ENCODE results near the gene C6orf132.

C6orf132 gene

DNA sequence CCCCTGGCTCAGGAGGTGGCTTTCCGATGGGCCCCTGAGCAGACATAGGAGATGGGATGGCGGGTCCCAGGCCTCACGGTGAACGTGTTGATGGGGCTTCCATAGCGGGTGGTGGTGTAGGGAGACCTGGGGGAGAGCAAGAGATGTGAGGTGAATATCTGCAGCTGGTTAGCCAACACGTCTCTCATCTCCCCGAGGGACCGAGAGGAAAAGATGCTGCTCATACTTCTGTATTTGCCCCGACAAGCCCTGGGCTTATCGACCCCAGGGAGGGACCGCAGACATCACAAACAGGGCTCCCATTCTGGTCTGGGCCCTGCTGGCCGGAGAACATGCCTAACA lies 38.7 kb downstream of the C6orf132 start:
- H3K4me3 ChIP-seq (ENCODE audit: control insufficient read depth, low read depth, low read length) = no peak overlapping the region
- no peak for DNase-seq (ENCODE audit: low read depth)
- TF ChIP-seq, protein P1, sequence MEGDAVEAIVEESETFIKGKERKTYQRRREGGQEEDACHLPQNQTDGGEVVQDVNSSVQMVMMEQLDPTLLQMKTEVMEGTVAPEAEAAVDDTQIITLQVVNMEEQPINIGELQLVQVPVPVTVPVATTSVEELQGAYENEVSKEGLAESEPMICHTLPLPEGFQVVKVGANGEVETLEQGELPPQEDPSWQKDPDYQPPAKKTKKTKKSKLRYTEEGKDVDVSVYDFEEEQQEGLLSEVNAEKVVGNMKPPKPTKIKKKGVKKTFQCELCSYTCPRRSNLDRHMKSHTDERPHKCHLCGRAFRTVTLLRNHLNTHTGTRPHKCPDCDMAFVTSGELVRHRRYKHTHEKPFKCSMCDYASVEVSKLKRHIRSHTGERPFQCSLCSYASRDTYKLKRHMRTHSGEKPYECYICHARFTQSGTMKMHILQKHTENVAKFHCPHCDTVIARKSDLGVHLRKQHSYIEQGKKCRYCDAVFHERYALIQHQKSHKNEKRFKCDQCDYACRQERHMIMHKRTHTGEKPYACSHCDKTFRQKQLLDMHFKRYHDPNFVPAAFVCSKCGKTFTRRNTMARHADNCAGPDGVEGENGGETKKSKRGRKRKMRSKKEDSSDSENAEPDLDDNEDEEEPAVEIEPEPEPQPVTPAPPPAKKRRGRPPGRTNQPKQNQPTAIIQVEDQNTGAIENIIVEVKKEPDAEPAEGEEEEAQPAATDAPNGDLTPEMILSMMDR (IDR thresholded peaks at IDR 0.05; ENCODE audit: control insufficient read depth, insufficient read depth, low read depth, low read length, missing control alignments) = no peak

DNA sequence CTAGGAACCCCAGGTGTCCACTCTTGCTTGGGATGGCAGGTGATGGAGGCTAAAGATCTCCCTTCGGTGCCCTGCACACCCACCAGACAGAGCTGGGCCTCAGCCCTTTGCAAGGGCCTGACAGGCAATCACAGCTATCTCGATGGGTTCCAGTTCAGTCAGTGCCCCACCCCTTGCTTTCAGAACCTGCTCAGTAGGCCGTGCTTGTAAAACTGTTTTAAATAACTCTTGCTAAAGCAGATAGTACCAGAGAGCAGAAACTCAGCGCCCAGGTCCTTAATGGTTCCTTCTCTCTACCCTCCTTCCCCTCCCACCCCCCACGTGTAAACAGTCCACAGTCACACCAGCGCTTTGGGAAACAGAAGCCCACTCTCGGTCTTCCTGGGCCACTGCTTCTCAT lies 39.2 kb downstream of the C6orf132 start:
- TF ChIP-seq, protein P1 (IDR thresholded peaks at IDR 0.05; ENCODE audit: control insufficient read depth, insufficient read depth, low read depth, low read length, missing control alignments) = no peak
- no peak for DNase-seq (ENCODE audit: low read depth)
- H3K4me3 ChIP-seq (ENCODE audit: control insufficient read depth, low read depth, low read length) = no peak overlapping the region

DNA sequence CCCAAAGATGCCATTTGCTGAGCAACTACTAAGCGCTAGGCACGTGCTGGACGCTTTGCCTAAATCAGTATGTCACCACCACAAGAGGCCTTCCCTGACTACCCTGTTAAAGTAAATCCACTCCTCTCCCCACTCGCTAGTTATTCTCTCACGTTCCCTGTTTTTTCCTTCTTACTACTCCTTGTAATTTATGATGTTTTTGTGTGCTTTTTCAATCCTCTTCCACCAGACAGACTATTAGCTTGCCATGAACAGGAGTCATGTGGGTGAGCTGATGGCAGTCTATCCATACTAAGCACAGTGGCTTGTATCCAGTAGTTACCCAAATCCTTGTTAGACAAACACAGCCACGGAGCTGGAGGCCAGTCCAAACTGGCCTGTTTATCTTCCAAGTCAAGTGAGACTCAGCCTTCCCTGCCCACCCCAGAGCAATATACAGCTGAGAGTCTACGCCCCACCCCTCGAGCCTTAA lies 41.2 kb downstream of the C6orf132 start:
- no peak overlapping the region for H3K4me3 ChIP-seq (ENCODE audit: control insufficient read depth, low read depth, low read length)
- no peak for DNase-seq (ENCODE audit: low read depth)
- TF ChIP-seq, protein P1 (IDR thresholded peaks at IDR 0.05; ENCODE audit: control insufficient read depth, insufficient read depth, low read depth, low read length, missing control alignments) = no peak

DNA sequence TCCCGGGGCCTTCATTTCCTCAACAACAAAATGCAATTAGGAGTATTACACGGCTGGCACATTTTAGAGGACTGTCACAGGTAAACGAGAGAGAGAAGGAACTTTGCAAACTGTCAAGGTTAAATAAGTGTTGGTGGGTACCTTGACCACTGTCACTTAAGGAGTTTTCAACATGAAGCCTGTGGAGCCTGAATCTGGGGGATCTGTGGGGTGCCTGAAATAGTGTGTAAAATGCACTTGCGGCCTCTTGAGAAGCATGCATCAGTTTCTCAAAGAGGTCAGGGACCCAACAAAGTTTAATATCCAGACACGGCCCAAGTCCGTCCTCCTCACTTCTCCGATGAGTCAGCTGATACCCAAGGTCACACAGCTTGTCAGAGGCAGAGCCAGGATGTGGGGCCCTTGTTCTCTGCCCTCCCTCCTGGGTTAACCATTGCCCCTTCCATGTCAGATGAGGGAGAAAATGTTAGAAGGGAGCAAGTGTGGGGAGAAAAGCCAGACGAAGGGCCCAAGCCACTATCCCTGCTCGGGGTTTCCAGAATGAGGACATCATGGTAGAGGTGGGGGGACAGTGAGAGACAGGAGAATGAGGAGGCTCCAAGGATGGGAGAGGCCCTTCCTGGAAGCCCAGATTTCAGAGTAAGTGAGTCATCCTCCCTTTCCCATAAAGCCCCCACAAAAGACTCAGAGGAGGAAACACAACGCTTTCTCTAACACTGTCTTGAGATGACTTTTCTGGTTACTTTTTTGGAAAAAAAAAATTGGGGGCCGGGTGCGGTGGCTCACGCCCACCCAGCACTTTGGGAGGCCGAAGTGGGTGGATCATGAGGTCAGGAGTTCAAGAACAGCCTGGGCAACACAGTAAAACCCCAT lies 42.2 kb downstream of the C6orf132 start:
- TF ChIP-seq, protein P1 (IDR thresholded peaks at IDR 0.05; ENCODE audit: control insufficient read depth, insufficient read depth, low read depth, low read length, missing control alignments) = no peak
- no peak overlapping the region for H3K4me3 ChIP-seq (ENCODE audit: control insufficient read depth, low read depth, low read length)
- no peak for DNase-seq (ENCODE audit: low read depth)

DNA sequence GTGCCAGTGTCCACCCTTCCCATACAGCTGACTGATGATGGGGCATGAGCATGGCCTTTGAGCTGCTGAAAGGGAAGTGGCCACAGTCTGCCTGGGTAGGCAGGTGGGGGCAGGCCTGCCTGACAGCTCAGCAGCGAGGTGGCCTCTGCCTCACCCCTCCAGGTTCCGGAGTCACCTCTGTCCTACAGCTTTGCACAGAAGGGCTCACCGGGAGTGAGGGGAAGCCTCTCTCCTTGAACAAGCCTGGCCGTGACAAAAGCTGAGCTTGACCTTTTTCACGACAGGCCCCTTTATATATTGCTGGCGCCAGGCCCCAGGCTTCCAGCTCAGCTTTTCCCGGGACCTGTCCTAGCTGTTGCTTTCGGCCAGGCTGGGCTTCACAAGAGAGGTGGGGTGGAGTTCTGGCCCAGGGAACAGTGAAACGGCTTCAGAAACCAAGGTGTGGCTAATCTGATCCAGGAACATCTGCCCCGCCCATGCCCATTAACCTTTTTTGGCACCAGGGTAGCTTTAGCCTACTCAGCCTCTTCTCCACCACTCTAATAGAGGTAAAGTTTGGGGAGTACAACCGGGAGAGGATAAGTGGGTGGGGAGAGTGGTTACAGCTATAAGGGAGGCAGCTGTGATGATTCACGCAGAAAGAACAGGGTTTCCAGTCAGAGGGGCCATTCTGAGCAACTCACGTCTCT lies 42.9 kb downstream of the C6orf132 start:
- DNase-seq (ENCODE audit: low read depth) = no peak
- TF ChIP-seq, protein P1 (IDR thresholded peaks at IDR 0.05; ENCODE audit: control insufficient read depth, insufficient read depth, low read depth, low read length, missing control alignments) = no peak
- no peak overlapping the region for H3K4me3 ChIP-seq (ENCODE audit: control insufficient read depth, low read depth, low read length)

DNA sequence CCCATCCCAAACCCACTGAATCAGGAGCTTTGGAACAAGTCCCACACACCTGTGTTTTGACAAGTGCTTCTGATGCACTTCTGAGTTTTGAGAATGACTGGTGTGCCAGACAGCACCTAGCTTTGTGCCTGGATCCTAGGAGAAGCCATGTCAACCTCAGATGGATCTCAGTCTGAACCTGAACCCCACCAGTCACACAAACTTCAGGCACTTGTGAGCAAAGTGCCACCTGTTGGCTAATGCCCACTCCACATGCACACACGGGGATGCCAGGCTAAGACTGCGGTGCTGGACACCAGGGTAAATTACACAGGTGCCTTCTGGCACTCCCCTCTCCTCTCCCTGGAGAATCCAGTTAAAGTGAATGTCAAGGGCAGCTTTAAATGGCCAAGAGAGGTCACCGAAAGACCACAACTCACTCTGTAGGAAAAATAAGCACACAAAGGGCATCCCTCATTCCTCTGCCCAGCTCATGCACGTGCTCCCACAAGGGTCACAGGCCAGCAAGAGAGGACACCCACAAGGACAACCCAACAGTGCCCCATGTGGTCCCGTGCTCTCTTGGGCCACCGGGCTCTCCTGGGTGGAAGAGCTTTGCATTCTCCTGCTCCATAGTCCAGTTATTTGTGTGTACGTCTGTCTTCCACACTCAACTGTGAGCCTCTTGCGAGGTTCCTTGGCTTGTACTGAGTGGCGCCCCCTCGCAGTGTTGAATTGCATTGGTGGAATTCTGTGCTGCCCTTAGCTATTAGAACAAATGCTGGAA lies 46.5 kb downstream of the C6orf132 start:
- TF ChIP-seq, protein P1 (IDR thresholded peaks at IDR 0.05; ENCODE audit: control insufficient read depth, insufficient read depth, low read depth, low read length, missing control alignments) = no peak
- no peak overlapping the region for H3K4me3 ChIP-seq (ENCODE audit: control insufficient read depth, low read depth, low read length)
- no peak for DNase-seq (ENCODE audit: low read depth)
